T1000 (cell line): Measurements from ENCODE around the gene LMBR1L.

Experiments used
- DNase-seq: peaks from one replicate; lab custom pipeline; 2025; ENCODE audit warnings: mixed read lengths; lab: John Stamatoyannopoulos, UW

The LMBR1L gene

GRCh38 chr12:49052451-49053208 is 58.0 kb downstream of the LMBR1L start:
- no peak for DNase-seq

GRCh38 chr12:49051777-49052438 is 58.7 kb downstream of the LMBR1L start:
- DNase-seq = no peak

GRCh38 chr12:49051373-49051764 is 59.3 kb downstream of the LMBR1L start:
- no peak for DNase-seq

- no peak for DNase-seq
Measured at GRCh38 chr12:49050507-49051372, 59.9 kb downstream of the LMBR1L start.

GRCh38 chr12:49049566-49050224 is 61.0 kb downstream of the LMBR1L start:
- no peak for DNase-seq

- DNase-seq = no peak
Measured at GRCh38 chr12:49048953-49049352, 61.7 kb downstream of the LMBR1L start.
